CD4-positive, alpha-beta T cell treated with Interleukin-6 at 100 ng/mL for 8 hours (primary cell): ENCODE data around the gene DAB1.
"Not testable (repeated sequence)": the region's sequence is repeated elsewhere in the genome, so short reads cannot be mapped to it uniquely, and the experiment has no call there.

Experiments used
- DNase-seq: peaks from one replicate; pipeline ENCODE4 v3.0.0-alpha.2; 2020; ENCODE audit warnings: mixed read lengths, low spot score

DAB1 gene

GRCh38 chr1:57117753-57118152 is 306.1 kb downstream of the DAB1 start:
- DNase-seq = no peak

DNA sequence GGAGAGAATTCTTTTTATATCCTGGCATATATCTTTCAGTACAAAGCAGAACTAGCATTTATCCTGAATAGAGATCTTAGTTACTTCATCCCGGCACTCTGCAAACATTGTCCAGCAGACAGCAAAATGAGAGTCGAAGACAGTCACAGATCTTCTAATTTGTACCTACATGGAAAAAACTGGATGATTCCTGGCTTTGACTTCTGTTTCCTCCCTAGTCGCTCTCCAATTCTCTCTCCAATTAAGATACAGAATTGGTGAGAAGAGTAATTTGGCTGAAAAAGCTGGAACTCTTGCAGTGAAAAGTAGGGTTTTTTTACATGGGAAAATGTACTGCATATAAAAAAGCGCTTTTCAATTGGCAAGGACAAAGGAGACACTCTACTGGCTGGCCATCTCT is 307.0 kb downstream of the DAB1 start:
- DNase-seq = no peak

DNA sequence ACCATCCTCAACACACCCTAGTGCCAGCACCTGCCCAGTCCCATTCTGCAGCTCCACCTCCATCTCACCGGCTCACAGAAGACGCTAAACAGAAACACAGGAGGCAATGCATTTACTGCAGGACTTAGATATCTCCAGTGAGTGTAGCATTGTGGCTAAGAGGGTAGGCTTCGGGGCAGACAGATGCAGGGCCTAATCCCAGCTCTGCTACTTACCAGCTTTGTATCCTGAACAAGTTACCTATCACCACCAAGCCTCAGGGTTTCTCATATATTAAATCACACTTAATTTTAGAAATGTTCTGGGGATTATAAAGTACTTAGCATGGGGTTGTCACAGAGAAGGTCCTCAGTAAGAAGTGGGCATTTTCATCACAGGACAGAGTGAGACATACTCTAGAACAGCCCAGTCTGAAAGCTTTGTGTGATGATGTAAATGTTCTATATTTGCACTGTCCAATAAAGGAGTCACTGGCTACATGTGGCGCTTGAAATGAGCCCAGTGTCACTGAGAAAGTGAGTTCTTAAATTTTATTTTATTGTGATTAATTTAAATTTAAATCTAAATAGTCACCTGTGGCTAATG is 308.7 kb downstream of the DAB1 start:
- no peak for DNase-seq

DNA sequence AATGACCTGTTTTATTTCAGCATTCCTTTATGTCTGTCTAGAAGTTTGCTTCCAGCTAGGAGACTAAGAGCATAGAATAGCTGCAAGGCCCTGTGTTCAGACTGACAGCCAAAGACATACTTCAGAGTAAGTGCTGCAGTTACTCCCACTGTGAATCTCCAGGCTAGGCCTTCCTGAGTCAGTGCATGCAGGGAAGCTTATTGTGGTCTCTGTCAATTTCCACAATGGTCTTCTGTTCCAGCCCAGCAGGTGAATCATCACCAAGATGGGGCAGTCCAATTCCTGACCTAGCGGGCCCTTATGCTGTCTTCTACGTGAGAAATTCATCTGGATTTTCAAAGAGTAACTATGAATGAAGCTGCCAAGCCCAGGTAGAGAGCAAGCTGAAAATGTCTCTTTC is 311.7 kb downstream of the DAB1 start:
- DNase-seq = no peak

DNA sequence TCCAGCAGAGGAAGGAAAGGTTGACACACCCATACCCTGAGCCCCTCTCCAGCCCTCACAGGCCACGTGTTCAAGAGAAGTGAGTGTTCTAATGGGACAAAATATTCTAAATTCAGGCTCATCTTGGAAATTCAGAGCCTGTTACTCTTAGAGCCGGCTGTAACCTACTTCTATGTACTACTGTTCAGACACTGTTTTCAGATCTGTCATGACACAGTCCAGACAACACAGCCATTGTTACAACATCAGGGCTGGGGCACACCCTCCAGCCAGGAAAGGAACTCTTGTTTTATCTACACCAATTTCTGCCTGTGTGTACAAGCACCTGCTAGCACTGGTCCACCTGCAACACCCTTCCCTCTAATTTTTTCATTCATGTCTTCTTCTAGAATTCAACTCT is 312.7 kb downstream of the DAB1 start:
- DNase-seq = no peak

GRCh38 chr1:57109883-57110282 is 314.0 kb downstream of the DAB1 start:
- no peak for DNase-seq

GRCh38 chr1:57109247-57109646 is 314.6 kb downstream of the DAB1 start:
- no peak for DNase-seq

- DNase-seq = no peak
Measured at GRCh38 chr1:57106296-57106695, 317.6 kb downstream of the DAB1 start.

GRCh38 chr1:57102561-57103326 is 321.1 kb downstream of the DAB1 start:
- no peak for DNase-seq

- DNase-seq = no peak
Measured at GRCh38 chr1:57101209-57101608, 322.7 kb downstream of the DAB1 start.

GRCh38 chr1:57094749-57095148 is 329.1 kb downstream of the DAB1 start:
- no peak for DNase-seq

DNA sequence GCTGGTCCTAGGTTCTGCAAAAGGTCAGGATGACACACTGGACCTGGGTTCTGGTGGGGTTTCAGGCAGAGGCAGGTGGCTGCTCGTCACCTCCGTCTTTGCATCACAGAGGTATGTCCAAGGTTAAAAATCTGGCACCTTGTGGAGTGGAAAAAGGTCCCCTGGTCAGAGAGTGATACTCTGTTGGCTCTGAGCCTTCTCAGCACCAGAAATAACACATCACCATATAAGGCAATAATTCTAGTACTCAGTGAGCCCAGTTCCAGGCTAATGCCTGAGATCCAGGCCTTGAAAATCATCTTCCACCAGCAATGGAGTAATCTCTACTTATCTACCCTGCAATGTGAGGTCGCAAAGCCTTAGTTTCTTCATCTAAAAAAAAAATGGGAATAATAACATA is 330.7 kb downstream of the DAB1 start:
- DNase-seq = no peak

DNA sequence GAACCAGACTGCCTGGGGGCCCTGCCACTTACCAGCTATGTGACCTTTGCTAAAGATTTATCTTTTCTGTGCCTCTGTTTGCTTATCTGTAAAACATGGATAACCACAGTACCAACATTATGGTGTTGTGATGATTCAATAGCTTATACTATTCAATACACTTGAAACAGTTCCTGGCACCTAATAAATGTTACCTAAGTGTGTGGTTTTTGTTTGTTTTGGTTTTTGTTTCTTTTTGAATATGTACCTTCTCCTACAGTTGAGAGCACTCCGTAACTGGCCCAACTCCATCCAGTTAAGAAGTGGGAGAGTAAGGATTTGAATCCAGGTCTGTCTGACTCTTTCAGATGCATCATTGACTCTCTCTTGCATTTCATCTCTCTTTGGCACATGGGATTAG is 332.2 kb downstream of the DAB1 start:
- no peak for DNase-seq

- no peak for DNase-seq
Measured at GRCh38 chr1:57089855-57090254, 334.0 kb downstream of the DAB1 start.

DNA sequence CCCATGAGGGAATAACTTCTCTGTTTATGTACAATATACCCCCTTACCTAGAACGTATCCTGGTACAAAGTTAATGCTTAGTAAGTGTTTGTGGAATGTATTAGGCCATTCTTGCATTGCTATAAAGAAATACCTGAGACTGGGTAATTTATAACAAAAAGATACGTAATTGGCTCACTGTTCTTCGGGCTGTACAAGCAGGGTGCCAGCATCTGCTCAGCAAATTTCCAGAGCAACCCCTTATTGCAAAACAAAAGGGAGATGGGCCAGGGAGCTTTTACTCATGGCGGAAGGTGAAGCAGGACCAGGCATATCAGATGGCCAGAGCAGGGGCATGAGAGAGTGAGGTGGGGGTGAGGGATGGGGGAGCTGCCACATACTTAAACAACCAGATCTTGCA is 334.6 kb downstream of the DAB1 start:
- no peak for DNase-seq

- DNase-seq = no peak
Measured at GRCh38 chr1:57088653-57089052, 335.2 kb downstream of the DAB1 start.

DNA sequence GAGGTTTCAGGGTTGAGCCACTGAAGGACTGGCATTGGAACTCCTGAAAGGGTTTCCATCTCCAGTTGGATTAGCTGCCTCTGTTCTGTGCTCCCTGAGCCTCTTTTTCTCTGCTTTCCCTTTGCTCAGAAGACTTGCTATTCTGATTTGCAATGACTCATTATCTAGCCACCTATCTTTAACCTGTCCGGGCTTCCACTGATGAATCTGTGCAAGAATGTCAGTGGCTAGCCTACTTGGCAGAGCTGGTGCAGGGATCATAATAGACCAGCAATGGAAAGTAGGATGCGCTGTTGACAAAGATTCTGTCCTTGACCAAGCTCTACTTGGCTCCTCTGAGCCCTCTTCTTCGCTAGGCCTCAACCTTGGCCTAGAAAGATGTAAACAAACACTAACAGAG is 336.2 kb downstream of the DAB1 start:
- not testable (repeated sequence) for DNase-seq

DNA sequence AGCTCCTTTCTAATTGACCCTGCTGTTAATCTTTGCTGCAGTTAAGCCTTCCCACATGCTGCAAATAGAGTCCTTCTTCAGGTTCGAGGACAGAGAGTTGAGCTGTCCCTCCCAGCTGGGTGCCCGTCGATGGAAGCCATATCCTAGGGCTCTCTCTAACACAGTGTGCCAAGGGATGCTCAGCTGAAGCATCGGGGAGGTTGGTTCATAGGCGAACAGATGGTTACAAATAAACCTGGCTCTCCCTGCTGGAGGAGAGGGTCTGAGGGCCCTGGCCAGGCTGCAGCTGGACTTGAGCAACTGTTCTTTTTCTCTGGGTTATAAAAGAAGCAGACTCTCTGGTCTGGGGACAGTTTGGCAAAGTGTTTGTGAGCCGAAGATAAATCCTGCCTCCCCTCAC is 337.7 kb downstream of the DAB1 start:
- no peak for DNase-seq

- no peak for DNase-seq
Measured at GRCh38 chr1:57084701-57085100, 339.2 kb downstream of the DAB1 start.

GRCh38 chr1:57082711-57083439 is 341.0 kb downstream of the DAB1 start:
- DNase-seq = no peak

- no peak for DNase-seq
Measured at GRCh38 chr1:57079454-57080157, 344.3 kb downstream of the DAB1 start.

DNA sequence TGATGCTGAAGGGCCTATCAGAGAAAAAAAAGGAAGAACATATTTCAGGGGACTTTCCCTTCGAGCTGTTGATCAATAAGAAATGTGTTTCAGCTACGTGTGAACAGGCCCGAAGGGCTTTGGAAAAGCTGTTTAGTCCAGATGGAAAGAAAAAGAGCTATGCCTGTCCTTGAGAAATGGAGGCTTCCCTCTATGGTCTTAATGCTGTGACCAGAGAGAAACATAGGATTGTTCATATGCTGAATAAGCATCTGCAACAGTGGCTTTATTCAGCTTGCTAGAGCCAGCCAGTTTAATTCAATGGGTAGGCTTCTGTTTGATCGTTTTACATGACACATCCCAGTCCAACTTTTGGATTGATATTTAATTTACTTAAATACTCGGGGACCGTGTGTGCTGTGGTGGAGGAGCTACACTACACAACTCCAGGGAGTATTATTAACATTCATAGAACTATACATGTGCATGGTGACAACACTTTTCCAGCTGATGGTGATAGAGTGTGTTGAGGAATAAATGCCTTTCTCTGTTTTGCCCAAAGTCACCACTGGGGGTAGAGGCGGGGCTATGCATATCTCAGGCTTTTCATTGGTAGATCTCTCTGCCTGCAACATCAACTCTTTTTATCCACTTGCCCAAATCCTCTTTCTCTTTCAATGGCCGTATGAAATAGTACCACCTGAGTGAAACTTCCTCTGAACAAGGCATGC is 351.3 kb downstream of the DAB1 start:
- no peak for DNase-seq
